ENCODE measurements around the gene CTPS1.

CTPS1 gene

DNA sequence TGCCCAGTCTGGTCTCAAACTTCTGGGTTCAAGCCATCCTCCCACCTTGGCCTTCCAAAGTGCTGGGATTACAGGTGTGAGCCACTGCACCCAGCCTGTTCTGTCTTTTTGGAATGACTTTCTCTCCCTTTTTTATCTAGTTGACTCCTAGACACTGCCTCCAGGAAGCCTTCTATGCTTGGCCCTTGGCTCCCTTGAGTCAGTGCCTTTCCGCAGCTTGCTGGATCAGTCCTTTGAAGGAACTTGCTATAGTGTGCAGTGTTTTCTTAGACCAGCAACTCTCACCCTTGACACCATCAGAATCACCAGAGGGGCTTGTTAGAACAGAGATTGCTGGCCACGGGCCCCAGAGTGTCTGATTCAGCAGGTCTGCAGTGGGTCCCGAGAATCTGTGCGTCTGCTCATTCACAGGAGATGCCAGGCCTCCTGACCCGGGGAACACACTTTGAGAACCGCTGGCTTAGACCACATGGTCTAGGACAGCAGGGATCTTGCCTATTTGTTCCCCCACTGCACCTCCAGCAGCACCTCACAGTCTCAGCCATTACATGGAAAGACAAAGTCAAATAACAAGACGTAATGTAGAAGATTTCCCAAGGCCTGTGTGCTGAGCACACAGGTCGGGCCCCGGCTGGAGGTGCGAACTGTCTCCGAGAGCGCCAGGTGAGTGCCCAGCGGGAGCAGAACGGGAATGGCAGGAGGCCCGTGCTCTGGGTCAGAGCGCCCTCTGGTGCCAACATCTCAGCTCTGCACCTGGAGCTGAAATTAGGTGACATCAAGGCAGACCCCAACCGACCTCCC lies 27.4 kb upstream of the CTPS1 start:
- Histone ChIP-seq H3K27me3 (ENCODE audit: low read depth) (no peaks in the 10 kb centered on the region), H3K36me3 (replicated peaks) (no peaks in the 10 kb centered on the region), H3K4me3 (no peak overlapping the region), H3K9me3 (no peaks in the 10 kb centered on the region), H3K4me1 (no peaks in the 10 kb centered on the region)
- in situ Hi-C loops (cut with MboI; ENCODE audit: low sequenced_read_pairs), result loop anchor here (5.0 to 10.0 kb wide), 2 partner anchors 105 to 357 kb away; no protein-coding TSS in a partner anchor
- DNase-seq (ENCODE audit: low spot score in 2 of 2), result peak; percentile 67 to 86

DNA sequence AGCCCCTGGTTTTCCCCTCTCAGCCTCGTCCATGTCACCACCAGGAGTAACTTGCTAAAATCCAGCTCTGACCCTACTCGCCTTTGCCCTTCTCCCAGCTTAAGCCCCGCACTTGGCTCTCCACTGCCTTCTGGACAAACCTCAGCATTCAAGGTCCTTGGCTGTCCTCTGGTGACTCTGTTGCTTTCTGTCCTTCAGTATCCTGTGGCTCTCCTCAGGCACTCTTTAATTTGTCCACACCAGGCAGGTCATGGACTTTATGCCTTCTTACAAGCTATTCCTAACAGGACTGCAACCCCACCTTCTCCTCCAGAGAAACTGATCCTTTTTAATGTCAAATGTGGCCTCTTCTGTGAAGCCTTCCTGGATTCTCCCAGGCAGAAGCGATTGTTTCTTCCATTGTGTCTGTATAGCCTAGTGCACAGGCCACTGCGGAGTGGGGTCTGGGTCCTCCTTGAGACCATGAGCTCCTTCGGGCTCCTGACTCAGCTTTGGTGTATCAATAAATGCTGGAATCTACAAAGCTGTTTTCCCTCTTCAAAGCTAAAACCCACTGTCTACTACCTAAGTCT lies 26.7 kb upstream of the CTPS1 start:
- Histone ChIP-seq H3K4me1 (no peaks in the 10 kb centered on the region), H3K9me3 (no peaks in the 10 kb centered on the region), H3K4me3 (no peak overlapping the region), H3K36me3 (replicated peaks) (no peaks in the 10 kb centered on the region), H3K27me3 (ENCODE audit: low read depth) (no peaks in the 10 kb centered on the region)
- DNase-seq (ENCODE audit: low spot score in 2 of 2), result no peak
- in situ Hi-C loops (cut with MboI; ENCODE audit: low sequenced_read_pairs), result loop anchor here (5.0 to 10.0 kb wide), 2 partner anchors 106 to 358 kb away; no protein-coding TSS in a partner anchor

DNA sequence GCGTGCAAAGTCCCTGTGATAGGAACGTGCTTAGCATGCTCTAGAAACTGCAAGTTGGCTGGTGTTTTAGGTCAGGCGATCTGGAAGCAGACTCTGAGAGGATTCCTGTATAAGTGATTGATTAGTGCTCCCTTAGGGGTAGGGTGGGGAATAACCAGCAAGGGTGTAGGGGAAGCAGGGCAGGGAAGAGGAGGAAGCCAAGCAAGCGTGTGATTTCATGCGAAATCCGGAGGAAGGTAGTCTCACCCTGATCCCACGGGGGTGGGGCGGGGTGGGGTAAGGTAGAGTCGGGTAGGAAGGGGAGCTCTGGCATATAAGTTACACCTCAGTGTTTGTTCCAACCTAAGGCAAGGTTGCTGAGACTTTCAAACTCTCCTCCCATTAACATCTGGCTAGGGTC lies 24.9 kb upstream of the CTPS1 start:
- H3K9me3 ChIP-seq, result no peaks in the 10 kb centered on the region
- no peaks in the 10 kb centered on the region for H3K4me1 ChIP-seq
- no peaks in the 10 kb centered on the region for H3K27me3 ChIP-seq (ENCODE audit: low read depth)
- no peaks in the 10 kb centered on the region for H3K36me3 ChIP-seq (replicated peaks)
- no peak for DNase-seq (ENCODE audit: low spot score in 2 of 2)
- no peak overlapping the region for H3K4me3 ChIP-seq
- in situ Hi-C loops (cut with MboI; ENCODE audit: low sequenced_read_pairs), result loop anchor here (5.0 to 10.0 kb wide), 2 partner anchors 107 to 360 kb away; no protein-coding TSS in a partner anchor

DNA sequence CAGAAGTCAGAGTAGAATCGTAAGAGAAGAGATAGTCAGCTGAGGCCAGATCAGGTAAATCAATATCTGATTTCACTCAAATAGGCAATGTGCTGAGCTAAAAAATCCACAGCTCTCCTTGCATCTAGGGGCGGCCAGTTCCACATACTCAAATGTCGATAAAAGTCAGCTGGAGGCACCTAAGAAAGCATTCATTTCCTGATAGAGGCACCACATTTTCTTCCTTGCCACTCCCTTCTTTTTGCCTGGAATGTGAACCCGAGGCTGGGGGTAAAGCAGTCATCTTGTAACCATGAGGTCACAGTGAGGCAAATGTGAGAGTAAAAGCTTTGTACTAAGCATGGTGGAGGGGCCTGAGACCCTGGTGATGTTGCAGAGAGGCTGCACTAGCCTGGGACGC lies 24.2 kb upstream of the CTPS1 start:
- no peaks in the 10 kb centered on the region for H3K27me3 ChIP-seq (ENCODE audit: low read depth)
- H3K9me3 ChIP-seq, result no peaks in the 10 kb centered on the region
- in situ Hi-C loops (cut with MboI; ENCODE audit: low sequenced_read_pairs), result loop anchor here (10.0 kb wide), 1 partner anchor 360 kb away; no protein-coding TSS in a partner anchor
- no peaks in the 10 kb centered on the region for H3K4me1 ChIP-seq
- H3K4me3 ChIP-seq, result no peak overlapping the region
- no peak for DNase-seq (ENCODE audit: low spot score in 2 of 2)
- H3K36me3 ChIP-seq (replicated peaks), result no peaks in the 10 kb centered on the region

DNA sequence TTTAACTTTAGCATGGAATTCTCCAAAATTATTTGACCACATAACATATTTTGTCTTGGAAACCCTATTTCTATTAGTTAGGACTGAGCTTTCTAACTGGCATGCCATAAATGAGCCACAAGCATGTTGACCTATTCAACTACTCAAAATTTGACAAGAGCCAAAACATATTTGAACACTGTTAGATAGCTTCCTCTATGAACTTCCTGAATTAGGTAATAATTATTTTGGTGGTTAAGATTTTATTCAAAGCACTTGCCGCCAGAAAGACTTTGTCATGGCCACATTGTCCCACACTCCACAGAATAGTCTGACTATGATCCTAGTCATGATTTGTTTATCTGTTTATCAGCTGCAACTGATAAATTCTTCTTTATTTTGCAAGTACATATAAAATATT lies 23.1 kb upstream of the CTPS1 start:
- in situ Hi-C loops (cut with MboI; ENCODE audit: low sequenced_read_pairs), result loop anchor here (10.0 kb wide), 1 partner anchor 362 kb away; no protein-coding TSS in a partner anchor
- no peak for DNase-seq (ENCODE audit: low spot score in 2 of 2)

DNA sequence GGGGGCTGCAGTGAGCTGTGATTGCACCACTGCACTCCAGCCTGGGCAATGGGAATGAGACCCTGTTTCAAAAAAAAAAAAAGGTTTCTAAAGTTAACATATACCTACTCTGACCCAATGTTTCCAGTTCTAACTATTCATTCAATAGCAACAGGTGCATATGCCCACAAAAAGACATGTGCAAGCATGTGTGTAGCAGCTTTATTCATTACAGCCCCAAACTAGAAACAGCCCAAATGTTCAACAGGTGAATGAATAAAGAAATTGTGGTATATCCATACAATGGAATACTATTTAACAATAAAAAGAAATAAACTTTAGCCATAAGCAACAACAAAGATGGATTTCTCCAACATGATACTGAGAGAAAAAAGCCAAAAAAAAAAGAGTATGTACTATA lies 21.3 kb upstream of the CTPS1 start:
- H3K36me3 ChIP-seq (replicated peaks), result no peaks in the 10 kb centered on the region
- DNase-seq (ENCODE audit: low spot score in 2 of 2), result no peak
- in situ Hi-C loops (cut with MboI; ENCODE audit: low sequenced_read_pairs), result loop anchor here (10.0 kb wide), 1 partner anchor 363 kb away; no protein-coding TSS in a partner anchor

More for the DNA sequence above, 23.1 kb upstream of the CTPS1 start:
- Histone ChIP-seq H3K4me1 (no peaks in the 10 kb centered on the region), H3K36me3 (replicated peaks) (no peaks in the 10 kb centered on the region), H3K4me3 (no peak overlapping the region), H3K27me3 (ENCODE audit: low read depth) (no peaks in the 10 kb centered on the region), H3K9me3 (no peaks in the 10 kb centered on the region)

DNA sequence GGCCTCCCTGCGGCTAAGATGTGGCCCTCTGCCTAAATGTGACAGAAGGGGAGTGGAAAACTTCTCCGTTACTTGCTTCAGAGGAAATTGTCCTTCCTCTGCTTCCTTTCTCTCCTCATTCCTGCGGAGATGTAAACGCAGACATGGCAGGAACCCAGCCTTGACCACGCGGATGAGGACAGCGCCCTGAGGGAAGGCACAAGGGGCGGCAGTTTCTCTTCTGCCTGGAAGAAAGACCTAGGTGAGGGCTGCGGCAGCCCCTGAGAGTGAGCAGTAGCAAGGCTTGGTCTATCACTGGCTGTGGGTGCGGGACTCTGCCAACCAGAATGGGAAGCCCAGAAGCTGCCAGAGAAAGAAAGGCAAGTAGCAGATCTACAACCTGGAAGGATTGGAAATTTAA lies 14.0 kb upstream of the CTPS1 start:
- Histone ChIP-seq H3K36me3 (replicated peaks) (no peaks in the 10 kb centered on the region), H3K4me1 (no peaks in the 10 kb centered on the region), H3K27me3 (ENCODE audit: low read depth) (no peaks in the 10 kb centered on the region), H3K4me3 (no peak overlapping the region), H3K9me3 (no peaks in the 10 kb centered on the region)
- in situ Hi-C loops (cut with MboI; ENCODE audit: low sequenced_read_pairs), result no loop called here
- no peak for DNase-seq (ENCODE audit: low spot score in 2 of 2)

More for the DNA sequence above, 21.3 kb upstream of the CTPS1 start:
- H3K4me3 ChIP-seq, result no peak overlapping the region
- no peaks in the 10 kb centered on the region for H3K9me3 ChIP-seq
- H3K4me1 ChIP-seq, result no peaks in the 10 kb centered on the region
- no peaks in the 10 kb centered on the region for H3K27me3 ChIP-seq (ENCODE audit: low read depth)

DNA sequence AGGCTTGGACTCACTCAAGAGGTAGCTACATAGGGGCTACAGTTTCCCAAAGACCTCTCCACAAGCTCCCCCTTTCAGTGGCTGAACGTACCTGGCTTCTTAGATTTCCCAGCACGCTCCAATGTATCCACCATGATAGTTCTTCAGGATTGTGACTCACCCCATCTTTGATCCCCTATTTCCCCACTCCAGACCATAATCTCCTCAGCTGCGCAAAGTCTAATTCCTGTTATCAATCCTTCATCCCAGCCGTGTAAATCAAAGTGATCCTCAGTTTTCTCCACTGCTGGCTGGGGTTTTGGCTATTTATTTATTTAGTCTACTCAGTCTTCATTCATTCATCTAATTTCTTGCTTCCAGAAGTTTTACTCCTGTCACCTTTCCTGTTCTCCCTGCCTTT lies 13.1 kb upstream of the CTPS1 start:
- in situ Hi-C loops (cut with MboI; ENCODE audit: low sequenced_read_pairs), result no loop called here
- Histone ChIP-seq H3K27me3 (ENCODE audit: low read depth) (no peaks in the 10 kb centered on the region), H3K9me3 (no peaks in the 10 kb centered on the region), H3K4me1 (no peaks in the 10 kb centered on the region), H3K4me3 (no peak overlapping the region), H3K36me3 (replicated peaks) (no peaks in the 10 kb centered on the region)
- DNase-seq (ENCODE audit: low spot score in 2 of 2), result no peak

DNA sequence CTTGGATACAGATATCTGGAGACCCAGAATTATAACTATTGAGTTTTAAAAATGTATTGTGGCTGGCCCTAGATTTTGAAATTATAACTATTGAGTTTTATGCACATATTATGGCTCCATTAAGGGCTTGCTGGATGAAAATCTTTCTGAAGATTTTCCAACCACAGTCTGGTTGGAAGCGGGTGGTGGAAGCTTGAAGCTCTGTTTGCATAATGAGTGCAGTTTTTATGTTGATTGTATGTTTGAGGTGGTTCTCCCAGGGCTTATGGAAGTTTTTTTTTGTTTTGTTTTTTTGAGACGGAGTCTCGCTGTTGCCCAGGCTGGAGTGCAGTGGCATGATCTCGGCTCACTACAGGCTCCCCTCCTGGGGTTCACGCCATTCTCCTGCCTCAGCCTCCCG lies 10.1 kb upstream of the CTPS1 start:
- H3K4me1 ChIP-seq, result no peaks in the 10 kb centered on the region
- H3K27me3 ChIP-seq (ENCODE audit: low read depth), result no peaks in the 10 kb centered on the region
- no peaks in the 10 kb centered on the region for H3K9me3 ChIP-seq
- H3K4me3 ChIP-seq, result no peak overlapping the region
- in situ Hi-C loops (cut with MboI; ENCODE audit: low sequenced_read_pairs), result no loop called here
- no peaks in the 10 kb centered on the region for H3K36me3 ChIP-seq (replicated peaks)
- no peak for DNase-seq (ENCODE audit: low spot score in 2 of 2)

DNA sequence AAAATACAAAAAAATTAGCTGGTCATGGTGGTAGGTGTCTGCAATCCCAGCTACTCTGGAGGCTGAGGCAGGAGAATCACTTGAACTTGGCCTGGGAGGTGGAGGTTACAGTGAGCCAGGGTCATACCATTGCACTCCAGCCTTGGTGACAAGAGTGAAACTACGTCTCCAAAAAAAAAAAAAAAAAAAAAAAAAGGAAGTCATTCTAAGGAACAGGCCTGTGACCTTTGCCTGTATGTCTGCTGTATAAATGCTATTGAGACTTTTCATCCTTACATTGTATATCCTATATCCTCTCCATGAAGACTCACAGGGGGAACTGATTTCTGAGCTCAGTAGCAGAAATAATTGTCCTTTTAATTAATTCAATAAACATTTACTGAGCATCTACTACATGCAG lies 7.5 kb upstream of the CTPS1 start:
- in situ Hi-C loops (cut with MboI; ENCODE audit: low sequenced_read_pairs), result no loop called here

DNA sequence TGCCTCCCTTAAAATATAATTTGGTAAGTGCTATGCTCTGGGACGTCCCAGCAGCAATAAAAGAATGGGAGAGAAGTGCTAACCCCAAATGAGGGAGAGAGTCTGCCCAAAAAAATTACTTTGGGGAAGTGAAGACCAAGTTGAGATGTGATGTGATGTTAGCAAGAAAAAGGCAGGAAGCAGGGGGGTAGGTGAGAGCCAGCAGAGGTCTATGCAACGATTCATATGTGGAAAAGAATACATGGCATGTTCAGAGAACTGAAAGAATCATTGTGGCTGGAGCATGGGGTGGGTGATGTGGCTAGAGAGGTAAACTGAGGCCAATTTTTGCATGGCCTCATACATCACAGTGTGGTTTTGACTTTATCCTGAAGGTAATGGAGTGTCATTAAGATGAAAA lies 5.6 kb upstream of the CTPS1 start:
- no peaks in the 10 kb centered on the region for H3K9me3 ChIP-seq
- no peak for DNase-seq (ENCODE audit: low spot score in 2 of 2)
- no peaks in the 10 kb centered on the region for H3K36me3 ChIP-seq (replicated peaks)
- no peak overlapping the region for H3K4me3 ChIP-seq
- H3K4me1 ChIP-seq, result peaks cover 3% of the 10 kb centered on the region; the same call in 1 of the 2 replicates
- H3K27me3 ChIP-seq (ENCODE audit: low read depth), result no peaks in the 10 kb centered on the region
- in situ Hi-C loops (cut with MboI; ENCODE audit: low sequenced_read_pairs), result no loop called here

More for the DNA sequence above, 7.5 kb upstream of the CTPS1 start:
- H3K27me3 ChIP-seq (ENCODE audit: low read depth), result no peaks in the 10 kb centered on the region
- H3K4me3 ChIP-seq, result no peak overlapping the region
- H3K4me1 ChIP-seq, result no peaks in the 10 kb centered on the region
- DNase-seq (ENCODE audit: low spot score in 2 of 2), result no peak
- H3K36me3 ChIP-seq (replicated peaks), result no peaks in the 10 kb centered on the region
- no peaks in the 10 kb centered on the region for H3K9me3 ChIP-seq

DNA sequence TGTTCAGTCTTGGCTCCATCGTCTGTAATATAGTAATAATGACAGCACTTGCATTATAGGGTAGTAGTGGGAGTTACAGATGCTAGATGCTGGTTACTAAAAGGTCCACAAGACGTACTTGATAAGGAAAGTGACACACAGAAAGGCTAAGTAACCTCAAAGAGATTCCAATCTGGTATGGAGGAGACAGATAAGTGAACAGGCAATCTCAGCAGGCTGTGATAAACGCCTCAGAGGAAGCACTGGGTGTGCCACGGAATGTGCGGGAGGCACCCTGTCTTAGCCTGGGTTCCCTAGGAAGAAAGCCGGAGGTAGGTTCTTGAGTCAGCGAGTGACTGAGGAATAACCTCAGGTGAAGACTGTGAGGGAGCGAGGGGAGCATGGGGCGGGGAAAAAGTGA lies 4.6 kb upstream of the CTPS1 start:
- Histone ChIP-seq H3K9me3 (no peaks in the 10 kb centered on the region), H3K4me1 (peaks cover 5% of the 10 kb centered on the region; the same call in 1 of the 2 replicates), H3K27me3 (ENCODE audit: low read depth) (no peaks in the 10 kb centered on the region), H3K4me3 (no peak overlapping the region), H3K36me3 (replicated peaks) (no peaks in the 10 kb centered on the region)
- in situ Hi-C loops (cut with MboI; ENCODE audit: low sequenced_read_pairs), result no loop called here
- DNase-seq (ENCODE audit: low spot score in 2 of 2), result no peak

DNA sequence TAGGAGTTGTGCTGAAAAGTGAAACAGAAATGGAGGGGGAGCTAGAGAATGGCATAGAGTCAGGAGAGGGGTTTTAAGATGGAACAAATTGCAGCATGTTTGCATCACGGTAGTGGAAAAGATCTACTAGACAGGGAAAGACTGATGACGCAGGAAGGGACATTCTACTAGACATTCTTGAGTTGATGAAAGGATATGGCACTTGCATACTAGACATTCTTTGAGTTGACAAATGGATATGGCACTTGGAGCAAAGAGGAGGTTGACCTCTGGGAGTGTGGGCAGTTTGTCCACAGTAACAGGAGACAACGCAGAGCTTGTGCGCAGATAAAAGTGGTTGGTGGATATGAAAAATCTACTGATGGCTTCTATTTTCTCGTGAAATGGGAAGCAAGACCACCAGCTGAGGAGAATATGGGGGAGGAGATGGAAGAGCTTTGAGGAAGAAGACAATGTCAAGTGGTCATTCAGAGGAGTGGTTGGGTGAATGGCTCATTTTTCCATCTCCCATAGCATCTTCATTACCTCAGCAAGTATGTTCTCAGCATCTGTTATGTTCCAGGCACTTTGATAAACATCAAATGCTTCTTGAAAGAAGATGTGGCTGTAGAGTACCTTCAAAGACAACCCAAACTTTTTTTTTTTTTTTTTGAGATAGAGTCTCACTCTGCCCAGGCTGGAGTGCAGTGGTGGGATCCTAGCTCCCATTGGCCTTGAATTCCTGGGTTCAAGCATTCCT lies 2.4 kb upstream of the CTPS1 start:
- no peak for DNase-seq (ENCODE audit: low spot score in 2 of 2)
- H3K36me3 ChIP-seq (replicated peaks), result no peaks in the 10 kb centered on the region

DNA sequence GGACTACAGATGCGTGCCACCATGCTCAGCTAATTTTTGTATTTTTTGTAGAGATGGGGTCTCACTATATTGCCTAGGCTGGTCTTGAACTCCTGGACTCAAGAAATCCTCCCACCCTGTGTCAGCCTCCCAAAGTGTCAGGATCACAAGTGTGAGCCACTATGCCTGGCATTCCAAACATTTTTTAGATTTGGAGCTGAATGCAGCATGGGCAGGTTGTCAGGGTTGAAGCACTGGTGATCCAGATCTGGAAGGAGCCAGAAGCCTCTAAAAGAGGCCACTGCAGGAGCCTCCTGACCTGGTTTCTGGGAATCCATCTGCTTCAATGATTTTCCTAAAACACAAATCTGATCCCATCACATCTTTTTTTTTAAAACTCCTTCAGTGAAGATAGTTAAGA lies 1.8 kb upstream of the CTPS1 start:
- in situ Hi-C loops (cut with MboI; ENCODE audit: low sequenced_read_pairs), result no loop called here
- Histone ChIP-seq H3K36me3 (replicated peaks) (peaks cover 1% of the 10 kb centered on the region), H3K9me3 (no peaks in the 10 kb centered on the region), H3K4me1 (peaks cover 11% of the 10 kb centered on the region; the same call in 1 of the 2 replicates), H3K4me3 (no peak overlapping the region), H3K27me3 (ENCODE audit: low read depth) (no peaks in the 10 kb centered on the region)
- DNase-seq (ENCODE audit: low spot score in 2 of 2), result no peak

More for the DNA sequence above, 2.4 kb upstream of the CTPS1 start:
- in situ Hi-C loops (cut with MboI; ENCODE audit: low sequenced_read_pairs), result no loop called here
- Histone ChIP-seq H3K9me3 (no peaks in the 10 kb centered on the region), H3K4me1 (peaks cover 8% of the 10 kb centered on the region; the same call in 1 of the 2 replicates), H3K27me3 (ENCODE audit: low read depth) (no peaks in the 10 kb centered on the region), H3K4me3 (no peak overlapping the region)

Measured in HAP-1 (cell line).